ENCODE data around the gene WWTR1. TPM values are rescaled to one million over a fixed set of nuclear protein-coding genes. Genes with fewer than 3 reads are reported as not detected.
A peak's percentile ranks its signal among the peaks of the same experiment; 100 is the strongest.

The WWTR1 gene
- total RNA-seq, 1 experiment from 2014 or later: 24.4 TPM

- Histone ChIP-seq H2AK5ac (ENCODE audit: insufficient read length, low read length) (no peak overlapping the region), H2BK20ac (ENCODE audit: low read depth, low read length, poor library complexity, severe bottlenecking) (no peak overlapping the region), H3K9me3 (ENCODE audit: control insufficient read depth, low read depth, low read length) (no peaks in the 10 kb centered on the region), H4K5ac (ENCODE audit: insufficient read length, low read depth, low read length) (no peak overlapping the region), H3K4me2 (ENCODE audit: insufficient read depth, insufficient read length, low read length) (no peak overlapping the region), H3K27ac (ENCODE audit: insufficient read length, low read depth, low read length) (no peak overlapping the region), H3K79me2 (ENCODE audit: insufficient read depth, low read length) (no peaks in the 10 kb centered on the region), H3T11ph (ENCODE audit: low read length) (no peak overlapping the region), H3K4ac (ENCODE audit: low read depth, low read length) (no peak overlapping the region), H3K23ac (ENCODE audit: insufficient read length, low read depth, low read length) (no peak overlapping the region), H3K27me3 (ENCODE audit: insufficient read depth, low read length) (no peaks in the 10 kb centered on the region), H2BK5ac (ENCODE audit: insufficient read length, low read length) (no peak overlapping the region), H2AFZ (ENCODE audit: low read length) (no peak overlapping the region), H2BK120ac (ENCODE audit: low read depth, low read length, poor library complexity, severe bottlenecking) (no peak overlapping the region), H3K56ac (ENCODE audit: insufficient read length, low read depth, low read length) (no peak overlapping the region), H4K8ac (replicated peaks; ENCODE audit: insufficient read length, low read depth, low read length) (no peak overlapping the region), H3K9ac (ENCODE audit: extremely low read depth, insufficient read length, low read length) (no peak overlapping the region), H3K23me2 (ENCODE audit: insufficient read length, low read depth, low read length, poor library complexity, severe bottlenecking) (no peaks in the 10 kb centered on the region), H4K91ac (ENCODE audit: insufficient read length, low read depth, low read length) (no peak overlapping the region), H3K79me1 (ENCODE audit: insufficient read depth, low read depth, low read length, poor library complexity, severe bottlenecking) (no peaks in the 10 kb centered on the region), H3K4me1 (ENCODE audit: insufficient read depth, low read length) (no peaks in the 10 kb centered on the region; the same call in 1 of the 2 replicates), H2BK15ac (ENCODE audit: low read depth, low read length) (no peak overlapping the region), H3K14ac (ENCODE audit: insufficient read depth, low read length) (no peak overlapping the region), H2BK12ac (ENCODE audit: insufficient read length, low read depth, low read length) (no peak overlapping the region), H4K20me1 (ENCODE audit: control insufficient read depth, insufficient read depth, insufficient read length) (no peaks in the 10 kb centered on the region), H3K18ac (ENCODE audit: insufficient read length, low read depth, low read length) (no peak overlapping the region)
- TF ChIP-seq CTCF (conservative IDR thresholded peaks at IDR 0.05): no peak
- no CpG with 5 or more reads among the region's 9 CpGs for WGBS (ENCODE audit: extremely low coverage, insufficient read length, low lambda C conversion rate)
- Mint-ChIP-seq H3K4me1 (peaks cover 26 to 33% of the 10 kb centered on the region in 2 experiments), H3K9me3 (no peaks in the 10 kb centered on the region), H3K36me3 (ENCODE audit: insufficient read depth in 1 of 3, low read depth in 3 of 3) (peaks cover 3 to 4% (median 4%) of the 10 kb centered on the region in 3 experiments; a peak in 3 of 7 replicates), H3K27ac (peak overlapping the region in 2 of 3 experiments; percentile 15 to 21; a peak in 1 of 7 replicates), H3K27me3 (ENCODE audit: low read depth) (no peaks in the 10 kb centered on the region), H3K4me3 (no peak overlapping the region)
- DNase-seq: no peak
Measured at GRCh38 chr3:149547413-149547812, 110.4 kb downstream of the WWTR1 start.
